WTC11 (cell line): ENCODE data around the gene TYRP1. TPM values are rescaled to one million over a fixed set of nuclear protein-coding genes. Genes with fewer than 3 reads are reported as not detected.
A peak's percentile ranks its signal among the peaks of the same experiment; 100 is the strongest.

Experiments
- ATAC-seq: fragments of 200-7000 bp; cut with Tn5 transposase; 2 replicates; pipeline ENCODE4 v1.10.0; 2021; ENCODE audit warnings: mild to moderate bottlenecking, moderate library complexity
- CTCF ChIA-PET: fragments of 300-600 bp; sonication (Branson Sonifier 250); formaldehyde crosslinking; loops from one replicate; lab custom pipeline; 2021; ENCODE audit warnings: antibody characterized with exemption; lab: Charles Lee
- POLR2A ChIA-PET: fragments of 350-600 bp; sonication (Branson Sonifier 250); formaldehyde crosslinking; loops from one replicate; lab custom pipeline; 2021; ENCODE audit warnings: antibody characterized with exemption; lab: Charles Lee
- DNase-seq: peaks from one replicate; pipeline ENCODE4 v3.0.0; 2021; ENCODE audit warnings: low spot score
- H3K27ac Mint-ChIP-seq: 2 replicates; pipeline ENCODE4 v1.8.0; 2021; ENCODE audit warnings: mixed read lengths
- H3K27me3 Mint-ChIP-seq: 2 replicates; pipeline ENCODE4 v1.8.0; 2021; ENCODE audit warnings: low read depth, mild to moderate bottlenecking, moderate library complexity, mixed read lengths
- H3K36me3 Mint-ChIP-seq: 2 replicates; pipeline ENCODE4 v1.8.0; 2021; ENCODE audit warnings: mixed read lengths
- H3K4me1 Mint-ChIP-seq: 2 replicates; pipeline ENCODE4 v1.8.0; 2022; ENCODE audit warnings: mixed read lengths
- H3K4me3 Mint-ChIP-seq: 2 replicates; pipeline ENCODE4 v1.8.0; 2021; ENCODE audit warnings: mild to moderate bottlenecking, moderate library complexity, mixed read lengths
- H3K9me3 Mint-ChIP-seq: 2 replicates; pipeline ENCODE4 v1.8.0; 2021; ENCODE audit warnings: mixed read lengths
- CBFB ChIP-seq: sonication (generic); formaldehyde crosslinking; IDR thresholded peaks from 2 replicates; pipeline ENCODE4 v1.8.1; 2022; ENCODE audit warnings: mild to moderate bottlenecking, low read depth, missing genetic modification reagents
- CREM ChIP-seq: sonication (generic); formaldehyde crosslinking; IDR thresholded peaks from 2 replicates; pipeline ENCODE4 v1.8.1; 2022; ENCODE audit warnings: mild to moderate bottlenecking, missing genetic modification reagents, moderate library complexity
- EMX1 ChIP-seq: fragments of 250-450 bp; sonication (Bioruptor Pico); IDR thresholded peaks from 2 replicates; pipeline ENCODE4 v1.8.0; 2021; ENCODE audit warnings: mild to moderate bottlenecking
- FOXP1 ChIP-seq: sonication (generic); formaldehyde crosslinking; IDR thresholded peaks from 2 replicates; pipeline ENCODE4 v1.8.0; 2022; ENCODE audit warnings: missing genetic modification reagents, mild to moderate bottlenecking, moderate library complexity, borderline replicate concordance
- GABPB1 ChIP-seq: sonication (generic); formaldehyde crosslinking; IDR thresholded peaks from 2 replicates; pipeline ENCODE4 v1.8.1; 2023; ENCODE audit warnings: mild to moderate bottlenecking, missing genetic modification reagents
- IRF2 ChIP-seq: sonication (generic); formaldehyde crosslinking; IDR thresholded peaks from 2 replicates; pipeline ENCODE4 v1.8.0; 2022; ENCODE audit warnings: low read depth, missing genetic modification reagents, borderline replicate concordance
- JUN ChIP-seq: sonication (generic); formaldehyde crosslinking; IDR thresholded peaks from 2 replicates; pipeline ENCODE4 v1.8.0; 2023; ENCODE audit warnings: mild to moderate bottlenecking, missing genetic modification reagents
- MXD4 ChIP-seq: fragments of 250-450 bp; sonication (Bioruptor Pico); IDR thresholded peaks from 2 replicates; pipeline ENCODE4 v1.8.0; 2021; ENCODE audit warnings: mild to moderate bottlenecking, moderate library complexity, borderline replicate concordance
- NR2C2 ChIP-seq: sonication (generic); formaldehyde crosslinking; IDR thresholded peaks from 2 replicates; pipeline ENCODE4 v1.8.0; 2022; ENCODE audit warnings: mild to moderate bottlenecking, missing genetic modification reagents
- NR3C1 ChIP-seq: sonication (generic); formaldehyde crosslinking; conservative IDR thresholded peaks from 2 replicates; pipeline ENCODE4 v1.8.1; 2023; ENCODE audit warnings: low read depth, mild to moderate bottlenecking, missing genetic modification reagents
- RORB ChIP-seq: fragments of 250-450 bp; sonication (Bioruptor Pico); IDR thresholded peaks from 2 replicates; pipeline ENCODE4 v1.9.0; 2021; ENCODE audit warnings: mild to moderate bottlenecking
- SMAD3 ChIP-seq: sonication (generic); formaldehyde crosslinking; IDR thresholded peaks from 2 replicates; pipeline ENCODE4 v1.8.0; 2022; ENCODE audit warnings: missing genetic modification reagents, mild to moderate bottlenecking, borderline replicate concordance
- SOX15 ChIP-seq: fragments of 250-450 bp; sonication (Bioruptor Pico); IDR thresholded peaks from 2 replicates; pipeline ENCODE4 v1.9.0; 2021; ENCODE audit warnings: mild to moderate bottlenecking
- TEAD4 ChIP-seq: sonication (generic); formaldehyde crosslinking; IDR thresholded peaks from 2 replicates; pipeline ENCODE4 v1.8.0; 2022; ENCODE audit warnings: mild to moderate bottlenecking, missing genetic modification reagents
- TP53 ChIP-seq: sonication (generic); formaldehyde crosslinking; IDR thresholded peaks from 2 replicates; pipeline ENCODE4 v1.8.1; 2023; ENCODE audit warnings: mild to moderate bottlenecking, missing genetic modification reagents
- ZBTB21 ChIP-seq: sonication (generic); formaldehyde crosslinking; IDR thresholded peaks from 2 replicates; pipeline ENCODE4 v1.8.1; 2023; ENCODE audit warnings: mild to moderate bottlenecking, missing genetic modification reagents, borderline replicate concordance
- ZNF121 ChIP-seq: sonication (generic); formaldehyde crosslinking; IDR thresholded peaks from 2 replicates; pipeline ENCODE4 v1.8.0; 2023; ENCODE audit warnings: missing genetic modification reagents
- ZNF219 ChIP-seq: sonication (generic); formaldehyde crosslinking; IDR thresholded peaks from 2 replicates; pipeline ENCODE4 v1.8.0; 2023; ENCODE audit warnings: missing genetic modification reagents, mild to moderate bottlenecking, borderline replicate concordance
- ZNF317 ChIP-seq: sonication (generic); formaldehyde crosslinking; IDR thresholded peaks from 2 replicates; pipeline ENCODE4 v1.8.1; 2023; ENCODE audit warnings: low read depth, mild to moderate bottlenecking, moderate library complexity, missing genetic modification reagents, borderline replicate concordance
- total RNA-seq: library from RNA; stranded (reverse); gene quantifications from 3 replicates; pipeline ENCODE4 v1.2.3, GENCODE V29; 2021
- TF ChIP-seq, protein P1 (sequence below): sonication (generic); formaldehyde crosslinking; IDR thresholded peaks from 2 replicates; pipeline ENCODE4 v1.8.1; 2022; ENCODE audit warnings: low read depth, mild to moderate bottlenecking, moderate library complexity, missing genetic modification reagents, borderline replicate concordance
- TF ChIP-seq, protein P2 (sequence below): sonication (generic); formaldehyde crosslinking; IDR thresholded peaks from 2 replicates; pipeline ENCODE4 v1.8.0; 2022; ENCODE audit warnings: mild to moderate bottlenecking, missing genetic modification reagents
- TF ChIP-seq, protein P3 (sequence below): sonication (generic); formaldehyde crosslinking; IDR thresholded peaks from 2 replicates; pipeline ENCODE4 v1.8.0; 2022; ENCODE audit warnings: mild to moderate bottlenecking, missing genetic modification reagents
- TF ChIP-seq, protein P4 (sequence below): sonication (generic); formaldehyde crosslinking; IDR thresholded peaks from 2 replicates; pipeline ENCODE4 v1.8.1; 2023; ENCODE audit warnings: mild to moderate bottlenecking, missing genetic modification reagents
- TF ChIP-seq, protein P5 (sequence below): fragments of 250-450 bp; sonication (Bioruptor Pico); IDR thresholded peaks from 2 replicates; pipeline ENCODE4 v1.8.0; 2021; ENCODE audit warnings: mild to moderate bottlenecking
- TF ChIP-seq, protein P6 (sequence below): sonication (generic); formaldehyde crosslinking; IDR thresholded peaks from 2 replicates; pipeline ENCODE4 v1.8.1; 2022; ENCODE audit warnings: missing genetic modification reagents, borderline replicate concordance
- TF ChIP-seq, protein P7 (sequence below): sonication (generic); formaldehyde crosslinking; IDR thresholded peaks from 2 replicates; pipeline ENCODE4 v1.8.1; 2023; ENCODE audit warnings: mild to moderate bottlenecking, missing genetic modification reagents, borderline replicate concordance

The TYRP1 gene
- total RNA-seq, 1 experiment from 2014 or later, result 0.31 TPM

DNA sequence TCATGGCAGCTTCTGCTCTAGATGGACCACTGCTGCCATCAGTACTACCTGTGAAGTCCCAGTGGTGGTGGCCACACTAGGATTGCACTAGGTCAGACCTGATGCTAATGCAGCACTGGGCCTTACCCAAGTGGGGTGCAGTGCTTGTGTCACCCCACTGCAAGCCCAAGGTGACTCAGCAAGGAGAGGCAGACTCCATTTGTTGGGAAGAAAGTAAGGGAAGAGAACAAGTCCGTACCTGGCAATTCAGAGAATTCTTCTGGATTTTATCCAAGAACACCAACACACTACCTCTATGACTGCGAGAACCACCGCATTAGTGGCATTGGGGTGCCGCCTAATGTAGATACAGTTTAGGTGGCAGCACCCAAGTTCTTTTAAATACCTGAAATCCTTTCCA is 34.0 kb upstream of the TYRP1 start:
- POLR2A ChIA-PET, result no interaction called here
- Mint-ChIP-seq H3K4me1 (no peaks in the 10 kb centered on the region), H3K27me3 (no peaks in the 10 kb centered on the region; the same call in 1 of the 2 replicates), H3K4me3 (no peak overlapping the region), H3K27ac (no peak overlapping the region), H3K9me3 (peaks cover 10% of the 10 kb centered on the region), H3K36me3 (0 out of 2 replicates have a peak, but pooled peaks cover 5% of the 10 kb centered on the region)
- CTCF ChIA-PET, result no interaction called here
- ATAC-seq (no peak), DNase-seq (no peak)
- TF ChIP-seq, protein P1, sequence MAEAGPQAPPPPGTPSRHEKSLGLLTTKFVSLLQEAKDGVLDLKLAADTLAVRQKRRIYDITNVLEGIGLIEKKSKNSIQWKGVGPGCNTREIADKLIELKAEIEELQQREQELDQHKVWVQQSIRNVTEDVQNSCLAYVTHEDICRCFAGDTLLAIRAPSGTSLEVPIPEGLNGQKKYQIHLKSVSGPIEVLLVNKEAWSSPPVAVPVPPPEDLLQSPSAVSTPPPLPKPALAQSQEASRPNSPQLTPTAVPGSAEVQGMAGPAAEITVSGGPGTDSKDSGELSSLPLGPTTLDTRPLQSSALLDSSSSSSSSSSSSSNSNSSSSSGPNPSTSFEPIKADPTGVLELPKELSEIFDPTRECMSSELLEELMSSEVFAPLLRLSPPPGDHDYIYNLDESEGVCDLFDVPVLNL (CRISPR knock-in tag), result no peak
- TF ChIP-seq CBFB (CRISPR knock-in tag), result no peak
- TF ChIP-seq NR3C1 (CRISPR knock-in tag), result no peak
- TF ChIP-seq, protein P2, sequence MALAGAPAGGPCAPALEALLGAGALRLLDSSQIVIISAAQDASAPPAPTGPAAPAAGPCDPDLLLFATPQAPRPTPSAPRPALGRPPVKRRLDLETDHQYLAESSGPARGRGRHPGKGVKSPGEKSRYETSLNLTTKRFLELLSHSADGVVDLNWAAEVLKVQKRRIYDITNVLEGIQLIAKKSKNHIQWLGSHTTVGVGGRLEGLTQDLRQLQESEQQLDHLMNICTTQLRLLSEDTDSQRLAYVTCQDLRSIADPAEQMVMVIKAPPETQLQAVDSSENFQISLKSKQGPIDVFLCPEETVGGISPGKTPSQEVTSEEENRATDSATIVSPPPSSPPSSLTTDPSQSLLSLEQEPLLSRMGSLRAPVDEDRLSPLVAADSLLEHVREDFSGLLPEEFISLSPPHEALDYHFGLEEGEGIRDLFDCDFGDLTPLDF, result no peak
- no peak for TF ChIP-seq RORB
- TF ChIP-seq TEAD4, result no peak
- TF ChIP-seq SOX15 (CRISPR knock-in tag), result no peak
- TF ChIP-seq FOXP1 (CRISPR knock-in tag), result no peak
- TF ChIP-seq ZBTB21 (CRISPR knock-in tag), result no peak
- TF ChIP-seq, protein P3, sequence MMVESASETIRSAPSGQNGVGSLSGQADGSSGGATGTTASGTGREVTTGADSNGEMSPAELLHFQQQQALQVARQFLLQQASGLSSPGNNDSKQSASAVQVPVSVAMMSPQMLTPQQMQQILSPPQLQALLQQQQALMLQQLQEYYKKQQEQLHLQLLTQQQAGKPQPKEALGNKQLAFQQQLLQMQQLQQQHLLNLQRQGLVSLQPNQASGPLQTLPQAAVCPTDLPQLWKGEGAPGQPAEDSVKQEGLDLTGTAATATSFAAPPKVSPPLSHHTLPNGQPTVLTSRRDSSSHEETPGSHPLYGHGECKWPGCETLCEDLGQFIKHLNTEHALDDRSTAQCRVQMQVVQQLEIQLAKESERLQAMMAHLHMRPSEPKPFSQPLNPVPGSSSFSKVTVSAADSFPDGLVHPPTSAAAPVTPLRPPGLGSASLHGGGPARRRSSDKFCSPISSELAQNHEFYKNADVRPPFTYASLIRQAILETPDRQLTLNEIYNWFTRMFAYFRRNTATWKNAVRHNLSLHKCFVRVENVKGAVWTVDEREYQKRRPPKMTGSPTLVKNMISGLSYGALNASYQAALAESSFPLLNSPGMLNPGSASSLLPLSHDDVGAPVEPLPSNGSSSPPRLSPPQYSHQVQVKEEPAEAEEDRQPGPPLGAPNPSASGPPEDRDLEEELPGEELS (CRISPR knock-in tag), result no peak
- TF ChIP-seq, protein P4, sequence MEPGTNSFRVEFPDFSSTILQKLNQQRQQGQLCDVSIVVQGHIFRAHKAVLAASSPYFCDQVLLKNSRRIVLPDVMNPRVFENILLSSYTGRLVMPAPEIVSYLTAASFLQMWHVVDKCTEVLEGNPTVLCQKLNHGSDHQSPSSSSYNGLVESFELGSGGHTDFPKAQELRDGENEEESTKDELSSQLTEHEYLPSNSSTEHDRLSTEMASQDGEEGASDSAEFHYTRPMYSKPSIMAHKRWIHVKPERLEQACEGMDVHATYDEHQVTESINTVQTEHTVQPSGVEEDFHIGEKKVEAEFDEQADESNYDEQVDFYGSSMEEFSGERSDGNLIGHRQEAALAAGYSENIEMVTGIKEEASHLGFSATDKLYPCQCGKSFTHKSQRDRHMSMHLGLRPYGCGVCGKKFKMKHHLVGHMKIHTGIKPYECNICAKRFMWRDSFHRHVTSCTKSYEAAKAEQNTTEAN, result no peak
- TF ChIP-seq ZNF121 (CRISPR knock-in tag), result no peak
- TF ChIP-seq, protein P5, sequence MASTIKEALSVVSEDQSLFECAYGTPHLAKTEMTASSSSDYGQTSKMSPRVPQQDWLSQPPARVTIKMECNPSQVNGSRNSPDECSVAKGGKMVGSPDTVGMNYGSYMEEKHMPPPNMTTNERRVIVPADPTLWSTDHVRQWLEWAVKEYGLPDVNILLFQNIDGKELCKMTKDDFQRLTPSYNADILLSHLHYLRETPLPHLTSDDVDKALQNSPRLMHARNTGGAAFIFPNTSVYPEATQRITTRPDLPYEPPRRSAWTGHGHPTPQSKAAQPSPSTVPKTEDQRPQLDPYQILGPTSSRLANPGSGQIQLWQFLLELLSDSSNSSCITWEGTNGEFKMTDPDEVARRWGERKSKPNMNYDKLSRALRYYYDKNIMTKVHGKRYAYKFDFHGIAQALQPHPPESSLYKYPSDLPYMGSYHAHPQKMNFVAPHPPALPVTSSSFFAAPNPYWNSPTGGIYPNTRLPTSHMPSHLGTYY (CRISPR knock-in tag), result no peak
- no peak for TF ChIP-seq ZNF317
- no peak for TF ChIP-seq GABPB1 (CRISPR knock-in tag)
- no peak for TF ChIP-seq ZNF219 (CRISPR knock-in tag)
- no peak for TF ChIP-seq TP53
- no peak for TF ChIP-seq EMX1 (CRISPR knock-in tag)
- TF ChIP-seq NR2C2, result no peak
- no peak for TF ChIP-seq MXD4 (CRISPR knock-in tag)

DNA sequence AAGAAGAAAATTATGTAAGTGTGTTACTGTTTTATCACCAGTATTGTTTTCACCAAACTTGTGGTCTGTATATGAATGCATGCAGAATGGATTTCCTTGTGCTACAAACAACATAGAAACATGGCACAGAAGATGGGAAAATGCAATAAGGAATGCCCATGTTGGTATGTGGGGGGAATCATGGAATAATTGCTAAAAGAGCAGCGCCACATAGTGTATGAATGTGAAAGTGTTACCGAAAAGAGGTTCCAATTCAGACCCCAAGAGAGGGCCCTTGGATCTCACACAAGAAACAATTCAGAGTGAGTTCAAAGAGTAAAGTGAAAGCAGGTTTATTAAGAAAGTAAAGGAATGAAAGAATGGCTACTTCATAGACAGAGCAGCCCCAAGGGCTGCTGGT is 26.4 kb upstream of the TYRP1 start:
- POLR2A ChIA-PET, result no interaction called here
- no peaks in the 10 kb centered on the region for H3K36me3 Mint-ChIP-seq
- DNase-seq (no peak), ATAC-seq (peak; percentile 91)
- H3K4me3 Mint-ChIP-seq, result no peak overlapping the region
- H3K27ac Mint-ChIP-seq, result no peak overlapping the region
- no peaks in the 10 kb centered on the region; the same call in 1 of the 2 replicates for H3K27me3 Mint-ChIP-seq
- H3K4me1 Mint-ChIP-seq, result peaks cover 4% of the 10 kb centered on the region
- no peaks in the 10 kb centered on the region for H3K9me3 Mint-ChIP-seq
- CTCF ChIA-PET, result no interaction called here
- no peak for TF ChIP-seq SMAD3
- no peak for TF ChIP-seq CREM (CRISPR knock-in tag)
- TF ChIP-seq, protein P6, sequence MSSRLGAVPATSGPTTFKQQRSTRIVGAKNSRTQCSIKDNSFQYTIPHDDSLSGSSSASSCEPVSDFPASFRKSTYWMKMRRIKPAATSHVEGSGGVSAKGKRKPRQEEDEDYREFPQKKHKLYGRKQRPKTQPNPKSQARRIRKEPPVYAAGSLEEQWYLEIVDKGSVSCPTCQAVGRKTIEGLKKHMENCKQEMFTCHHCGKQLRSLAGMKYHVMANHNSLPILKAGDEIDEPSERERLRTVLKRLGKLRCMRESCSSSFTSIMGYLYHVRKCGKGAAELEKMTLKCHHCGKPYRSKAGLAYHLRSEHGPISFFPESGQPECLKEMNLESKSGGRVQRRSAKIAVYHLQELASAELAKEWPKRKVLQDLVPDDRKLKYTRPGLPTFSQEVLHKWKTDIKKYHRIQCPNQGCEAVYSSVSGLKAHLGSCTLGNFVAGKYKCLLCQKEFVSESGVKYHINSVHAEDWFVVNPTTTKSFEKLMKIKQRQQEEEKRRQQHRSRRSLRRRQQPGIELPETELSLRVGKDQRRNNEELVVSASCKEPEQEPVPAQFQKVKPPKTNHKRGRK (CRISPR knock-in tag), result no peak
- no peak for TF ChIP-seq IRF2 (CRISPR knock-in tag)
- TF ChIP-seq, protein P7, sequence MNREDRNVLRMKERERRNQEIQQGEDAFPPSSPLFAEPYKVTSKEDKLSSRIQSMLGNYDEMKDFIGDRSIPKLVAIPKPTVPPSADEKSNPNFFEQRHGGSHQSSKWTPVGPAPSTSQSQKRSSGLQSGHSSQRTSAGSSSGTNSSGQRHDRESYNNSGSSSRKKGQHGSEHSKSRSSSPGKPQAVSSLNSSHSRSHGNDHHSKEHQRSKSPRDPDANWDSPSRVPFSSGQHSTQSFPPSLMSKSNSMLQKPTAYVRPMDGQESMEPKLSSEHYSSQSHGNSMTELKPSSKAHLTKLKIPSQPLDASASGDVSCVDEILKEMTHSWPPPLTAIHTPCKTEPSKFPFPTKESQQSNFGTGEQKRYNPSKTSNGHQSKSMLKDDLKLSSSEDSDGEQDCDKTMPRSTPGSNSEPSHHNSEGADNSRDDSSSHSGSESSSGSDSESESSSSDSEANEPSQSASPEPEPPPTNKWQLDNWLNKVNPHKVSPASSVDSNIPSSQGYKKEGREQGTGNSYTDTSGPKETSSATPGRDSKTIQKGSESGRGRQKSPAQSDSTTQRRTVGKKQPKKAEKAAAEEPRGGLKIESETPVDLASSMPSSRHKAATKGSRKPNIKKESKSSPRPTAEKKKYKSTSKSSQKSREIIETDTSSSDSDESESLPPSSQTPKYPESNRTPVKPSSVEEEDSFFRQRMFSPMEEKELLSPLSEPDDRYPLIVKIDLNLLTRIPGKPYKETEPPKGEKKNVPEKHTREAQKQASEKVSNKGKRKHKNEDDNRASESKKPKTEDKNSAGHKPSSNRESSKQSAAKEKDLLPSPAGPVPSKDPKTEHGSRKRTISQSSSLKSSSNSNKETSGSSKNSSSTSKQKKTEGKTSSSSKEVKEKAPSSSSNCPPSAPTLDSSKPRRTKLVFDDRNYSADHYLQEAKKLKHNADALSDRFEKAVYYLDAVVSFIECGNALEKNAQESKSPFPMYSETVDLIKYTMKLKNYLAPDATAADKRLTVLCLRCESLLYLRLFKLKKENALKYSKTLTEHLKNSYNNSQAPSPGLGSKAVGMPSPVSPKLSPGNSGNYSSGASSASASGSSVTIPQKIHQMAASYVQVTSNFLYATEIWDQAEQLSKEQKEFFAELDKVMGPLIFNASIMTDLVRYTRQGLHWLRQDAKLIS, result no peak
- no peak for TF ChIP-seq CBFB (CRISPR knock-in tag)
- no peak for TF ChIP-seq JUN (CRISPR knock-in tag)
